Fibroblast of lung (primary cell): ENCODE results near the gene SLC20A1. TPM values are rescaled to one million over a fixed set of nuclear protein-coding genes. Genes with fewer than 3 reads are reported as not detected.

Experiments
- DNase-seq, 2 donors: peaks; one replicate each; pipeline versions ENCODE4 v3.0.0 to v3.0.0-alpha.2; 2010; ENCODE audit warnings: low read depth in 2 of 2
- H2AFZ ChIP-seq: 2 replicates; pipeline ENCODE4 v1.5.1; 2012; ENCODE audit warnings: low read length, control low read depth, inconsistent platforms
- H3K27ac ChIP-seq: 2 replicates; pipeline ENCODE4 v1.5.1; 2011; ENCODE audit warnings: low read length, control low read depth; ENCODE audit not compliant: insufficient read depth
- H3K27me3 ChIP-seq: 2 replicates; pipeline ENCODE4 v1.5.1; 2011; ENCODE audit warnings: mild to moderate bottlenecking, low read length; ENCODE audit not compliant: control insufficient read depth, insufficient read depth
- H3K36me3 ChIP-seq: 2 replicates; pipeline ENCODE4 v1.5.1; 2011; ENCODE audit warnings: low read length; ENCODE audit not compliant: control insufficient read depth, insufficient read depth
- H3K4me1 ChIP-seq: 2 replicates; pipeline ENCODE4 v1.5.1; 2011; ENCODE audit warnings: low read length; ENCODE audit not compliant: control insufficient read depth, insufficient read depth; ENCODE audit errors: extremely low read depth
- H3K4me2 ChIP-seq: 2 replicates; pipeline ENCODE4 v1.5.1; 2011; ENCODE audit warnings: low read length, control low read depth; ENCODE audit not compliant: insufficient read depth; ENCODE audit errors: extremely low read depth
- H3K4me3 ChIP-seq, 4 experiments: fragments of 200-600 bp in 1 of 4; sonication (generic) in 1 of 4; replicated peaks in 1 of 4; 2 replicates each; pipeline ENCODE4 v1.5.1; 2011 to 2016; ENCODE audit warnings: low read length in 4 of 4, low read depth in 3 of 4, mild to moderate bottlenecking in 3 of 4, control low read depth in 2 of 4, inconsistent platforms in 1 of 4, mixed read lengths in 1 of 4; ENCODE audit not compliant: insufficient read depth in 1 of 4; ENCODE audit errors: control extremely low read depth in 1 of 4
- H3K79me2 ChIP-seq: 2 replicates; pipeline ENCODE4 v1.5.1; 2012; ENCODE audit warnings: mild to moderate bottlenecking, low read length, inconsistent platforms; ENCODE audit not compliant: control insufficient read depth, insufficient read depth
- H3K9ac ChIP-seq: 2 replicates; pipeline ENCODE4 v1.5.1; 2011; ENCODE audit warnings: mild to moderate bottlenecking, low read length, control low read depth; ENCODE audit not compliant: insufficient read depth
- H3K9me3 ChIP-seq: 2 replicates; pipeline ENCODE4 v1.5.1; 2012; ENCODE audit warnings: low read depth, low read length; ENCODE audit not compliant: control insufficient read depth, insufficient read depth
- H4K20me1 ChIP-seq: 2 replicates; pipeline ENCODE4 v1.5.1; 2011; ENCODE audit warnings: low read length; ENCODE audit not compliant: control insufficient read depth, insufficient read depth; ENCODE audit errors: extremely low read depth
- CTCF ChIP-seq, 2 donors: IDR thresholded peaks in 1 of 2; conservative IDR thresholded peaks in 1 of 2; 1 replicate in 1 of 2; 2 replicates in 1 of 2; pipeline ENCODE4 v1.5.1; 2011 to 2012; ENCODE audit warnings: low read length in 2 of 2, control low read depth in 1 of 2, inconsistent platforms in 1 of 2, low read depth in 1 of 2, mild to moderate bottlenecking in 1 of 2
- EZH2 ChIP-seq: IDR thresholded peaks from 2 replicates; pipeline ENCODE4 v1.5.1; 2012; ENCODE audit warnings: low read length, control low read depth, mild to moderate bottlenecking; ENCODE audit errors: missing control alignments
- polyA plus RNA-seq, 2 donors: library from polyadenylated mRNA; depleted of rRNA in 1 of 2; stranded (reverse) in 1 of 2; unstranded in 1 of 2; fragments of >200 nt; gene quantifications; 2 replicates each; pipeline ENCODE4 v1.2.1, GENCODE V29; 2011 to 2012; ENCODE audit warnings: missing spikeins in 1 of 2
- total RNA-seq: library from RNA; depleted of rRNA; stranded (reverse); fragments of >200 nt; gene quantifications from 2 replicates; pipeline ENCODE4 v1.2.1, GENCODE V29; 2014

SLC20A1 gene
- total and polyA plus RNA-seq, 2 donors (not counting 1 experiment from before 2014, with no cell fraction given), result 61.3 to 77.3 TPM

GRCh38 chr2:112630268-112630667 lies 15.5 kb upstream of the SLC20A1 start:
- Histone ChIP-seq H3K79me2 (no peaks in the 10 kb centered on the region), H3K4me3 (no peak overlapping the region), H4K20me1 (no peaks in the 10 kb centered on the region), H3K36me3 (no peaks in the 10 kb centered on the region), H2AFZ (no peak overlapping the region), H3K9me3 (no peaks in the 10 kb centered on the region), H3K27ac (no peak overlapping the region), H3K9ac (no peak overlapping the region), H3K4me2 (no peak overlapping the region), H3K27me3 (no peaks in the 10 kb centered on the region), H3K4me1 (peaks cover 39% of the 10 kb centered on the region)
- no peak for TF ChIP-seq EZH2
- no peak for TF ChIP-seq CTCF (conservative IDR thresholded peaks at IDR 0.05 in 1 of 2, IDR thresholded peaks at IDR 0.05 in 1 of 2; ENCODE audit: low read depth in 1 of 2, low read length in 2 of 2)
- DNase-seq, result no peak

GRCh38 chr2:112633708-112634107 lies 12.0 kb upstream of the SLC20A1 start:
- peaks cover 16% of the 10 kb centered on the region for H3K4me1 ChIP-seq
- H3K9ac ChIP-seq, result no peak overlapping the region
- no peak overlapping the region for H3K4me3 ChIP-seq
- H3K36me3 ChIP-seq, result no peaks in the 10 kb centered on the region
- TF ChIP-seq CTCF (conservative IDR thresholded peaks at IDR 0.05 in 1 of 2, IDR thresholded peaks at IDR 0.05 in 1 of 2; ENCODE audit: low read depth in 1 of 2, low read length in 2 of 2) (no peak), EZH2 (no peak)
- H3K27ac ChIP-seq, result no peak overlapping the region
- no peaks in the 10 kb centered on the region for H3K79me2 ChIP-seq
- no peaks in the 10 kb centered on the region for H3K9me3 ChIP-seq
- H4K20me1 ChIP-seq, result no peaks in the 10 kb centered on the region
- H3K27me3 ChIP-seq, result no peaks in the 10 kb centered on the region
- DNase-seq, result no peak
- no peak overlapping the region for H2AFZ ChIP-seq
- H3K4me2 ChIP-seq, result no peak overlapping the region

- H2AFZ ChIP-seq, result no peak overlapping the region
- H3K4me2 ChIP-seq, result no peak overlapping the region
- no peak overlapping the region for H3K4me3 ChIP-seq
- no peak for TF ChIP-seq EZH2
- TF ChIP-seq CTCF (conservative IDR thresholded peaks at IDR 0.05 in 1 of 2, IDR thresholded peaks at IDR 0.05 in 1 of 2; ENCODE audit: low read depth in 1 of 2, low read length in 2 of 2), result no peak
- DNase-seq, result no peak
- no peak overlapping the region for H3K9ac ChIP-seq
- H3K9me3 ChIP-seq, result no peaks in the 10 kb centered on the region
- no peaks in the 10 kb centered on the region for H3K79me2 ChIP-seq
- H3K27me3 ChIP-seq, result no peaks in the 10 kb centered on the region
- H4K20me1 ChIP-seq, result no peaks in the 10 kb centered on the region
- H3K36me3 ChIP-seq, result no peaks in the 10 kb centered on the region
- H3K27ac ChIP-seq, result no peak overlapping the region
- peaks cover 16% of the 10 kb centered on the region for H3K4me1 ChIP-seq
Measured at GRCh38 chr2:112634153-112634873, 11.4 kb upstream of the SLC20A1 start.
